ENCODE data around the gene KIAA0825.
"Not testable (repeated sequence)": the region's sequence is repeated elsewhere in the genome, so short reads cannot be mapped to it uniquely, and the experiment has no call there.

KIAA0825 gene

GRCh38 chr5:94171070-94171469 lies 447.3 kb downstream of the KIAA0825 start:
- H3K4me2 ChIP-seq (ENCODE audit: low read length); H4K91ac ChIP-seq (ENCODE audit: low read depth, low read length); H3K79me1 ChIP-seq (ENCODE audit: low read length); H3K4ac ChIP-seq (ENCODE audit: low read depth, low read length); H3K9me3 ChIP-seq (ENCODE audit: insufficient read depth, low read depth, low read length); H3K27ac ChIP-seq (ENCODE audit: low read depth, low read length); H2BK12ac ChIP-seq (ENCODE audit: low read length); H2BK120ac ChIP-seq (ENCODE audit: insufficient read depth, low read length, poor library complexity); H3K4me3 ChIP-seq (ENCODE audit: low read depth, low read length); H3K79me2 ChIP-seq (ENCODE audit: control insufficient read depth, insufficient read depth, low read length, poor library complexity); H2BK5ac ChIP-seq (ENCODE audit: low read depth, low read length, poor library complexity); H3K27me3 ChIP-seq (ENCODE audit: insufficient read depth, low read length); H2AK5ac ChIP-seq (ENCODE audit: low read length); H4K8ac ChIP-seq (ENCODE audit: low read depth, low read length); H3K14ac ChIP-seq (ENCODE audit: low read length); H2AFZ ChIP-seq (ENCODE audit: insufficient read depth, low read length, poor library complexity); H3K9ac ChIP-seq (ENCODE audit: low read length); H3K18ac ChIP-seq (ENCODE audit: low read length); H4K12ac ChIP-seq (ENCODE audit: low read depth, low read length); H3K23ac ChIP-seq (ENCODE audit: low read length); DNase-seq; H3K36me3 ChIP-seq (ENCODE audit: control insufficient read depth in 1 of 2, insufficient read depth in 2 of 2, low read length in 2 of 2); H3K4me1 ChIP-seq (ENCODE audit: control insufficient read depth in 1 of 2, insufficient read depth in 2 of 2, low read length in 2 of 2): not testable (repeated sequence)
- WGBS (ENCODE audit: extremely low coverage, insufficient coverage, insufficient read length) = no CpG with 5 or more reads among the region's 3 CpGs

- not testable (repeated sequence) for H3K23ac ChIP-seq (ENCODE audit: low read length); H4K8ac ChIP-seq (ENCODE audit: low read depth, low read length); H2BK12ac ChIP-seq (ENCODE audit: low read length); H3K18ac ChIP-seq (ENCODE audit: low read length); H4K91ac ChIP-seq (ENCODE audit: low read depth, low read length); H3K4ac ChIP-seq (ENCODE audit: low read depth, low read length); H3K79me2 ChIP-seq (ENCODE audit: control insufficient read depth, insufficient read depth, low read length, poor library complexity); H4K12ac ChIP-seq (ENCODE audit: low read depth, low read length); H3K27ac ChIP-seq (ENCODE audit: low read depth, low read length); H3K9ac ChIP-seq (ENCODE audit: low read length); DNase-seq; H2BK120ac ChIP-seq (ENCODE audit: insufficient read depth, low read length, poor library complexity); H3K14ac ChIP-seq (ENCODE audit: low read length); H2BK5ac ChIP-seq (ENCODE audit: low read depth, low read length, poor library complexity); H2AK5ac ChIP-seq (ENCODE audit: low read length); H3K27me3 ChIP-seq (ENCODE audit: insufficient read depth, low read length); H3K4me1 ChIP-seq (ENCODE audit: control insufficient read depth in 1 of 2, insufficient read depth in 2 of 2, low read length in 2 of 2); H3K36me3 ChIP-seq (ENCODE audit: control insufficient read depth in 1 of 2, insufficient read depth in 2 of 2, low read length in 2 of 2); H3K79me1 ChIP-seq (ENCODE audit: low read length); H3K9me3 ChIP-seq (ENCODE audit: insufficient read depth, low read depth, low read length); H3K4me3 ChIP-seq (ENCODE audit: low read depth, low read length); H2AFZ ChIP-seq (ENCODE audit: insufficient read depth, low read length, poor library complexity); H3K4me2 ChIP-seq (ENCODE audit: low read length)
- WGBS (ENCODE audit: extremely low coverage, insufficient coverage, insufficient read length) = no CpG with 5 or more reads among the region's 6 CpGs
Observed at GRCh38 chr5:94170158-94170557, 448.2 kb downstream of the KIAA0825 start.

- Histone ChIP-seq H4K12ac (ENCODE audit: low read depth, low read length) (no peak overlapping the region), H3K9ac (ENCODE audit: low read length) (no peak overlapping the region), H2AFZ (ENCODE audit: insufficient read depth, low read length, poor library complexity) (no peak overlapping the region), H2BK12ac (ENCODE audit: low read length) (no peak overlapping the region), H3K79me2 (ENCODE audit: control insufficient read depth, insufficient read depth, low read length, poor library complexity) (no peaks in the 10 kb centered on the region), H2BK120ac (ENCODE audit: insufficient read depth, low read length, poor library complexity) (no peak overlapping the region), H3K36me3 (ENCODE audit: control insufficient read depth in 1 of 2, insufficient read depth in 2 of 2, low read length in 2 of 2) (no peaks in the 10 kb centered on the region), H3K4me1 (ENCODE audit: control insufficient read depth in 1 of 2, insufficient read depth in 2 of 2, low read length in 2 of 2) (no peaks in the 10 kb centered on the region), H3K9me3 (ENCODE audit: insufficient read depth, low read depth, low read length) (no peaks in the 10 kb centered on the region), H2BK5ac (ENCODE audit: low read depth, low read length, poor library complexity) (no peak overlapping the region), H3K4ac (ENCODE audit: low read depth, low read length) (no peak overlapping the region), H3K27me3 (ENCODE audit: insufficient read depth, low read length) (no peaks in the 10 kb centered on the region), H3K4me3 (ENCODE audit: low read depth, low read length) (no peak overlapping the region), H3K14ac (ENCODE audit: low read length) (no peak overlapping the region), H4K91ac (ENCODE audit: low read depth, low read length) (no peak overlapping the region), H4K8ac (ENCODE audit: low read depth, low read length) (no peak overlapping the region), H3K23ac (ENCODE audit: low read length) (no peak overlapping the region), H3K79me1 (ENCODE audit: low read length) (no peaks in the 10 kb centered on the region), H3K27ac (ENCODE audit: low read depth, low read length) (no peak overlapping the region), H3K4me2 (ENCODE audit: low read length) (no peak overlapping the region), H2AK5ac (ENCODE audit: low read length) (no peak overlapping the region), H3K18ac (ENCODE audit: low read length) (no peak overlapping the region)
- WGBS (ENCODE audit: extremely low coverage, insufficient coverage, insufficient read length) = no CpG with 5 or more reads among the region's 2 CpGs
- DNase-seq = no peak
Observed at GRCh38 chr5:94168151-94168550, 450.3 kb downstream of the KIAA0825 start.

- no peaks in the 10 kb centered on the region for H3K79me1 ChIP-seq (ENCODE audit: low read length)
- no peak overlapping the region for H2BK12ac ChIP-seq (ENCODE audit: low read length)
- no peak overlapping the region for H4K8ac ChIP-seq (ENCODE audit: low read depth, low read length)
- H3K4me1 ChIP-seq (ENCODE audit: control insufficient read depth in 1 of 2, insufficient read depth in 2 of 2, low read length in 2 of 2) = no peaks in the 10 kb centered on the region
- H3K36me3 ChIP-seq (ENCODE audit: control insufficient read depth in 1 of 2, insufficient read depth in 2 of 2, low read length in 2 of 2) = no peaks in the 10 kb centered on the region
- H2BK120ac ChIP-seq (ENCODE audit: insufficient read depth, low read length, poor library complexity) = no peak overlapping the region
- no peak overlapping the region for H4K12ac ChIP-seq (ENCODE audit: low read depth, low read length)
- H3K27me3 ChIP-seq (ENCODE audit: insufficient read depth, low read length) = no peaks in the 10 kb centered on the region
- H2AFZ ChIP-seq (ENCODE audit: insufficient read depth, low read length, poor library complexity) = no peak overlapping the region
- no peak overlapping the region for H3K4me3 ChIP-seq (ENCODE audit: low read depth, low read length)
- no peak overlapping the region for H3K18ac ChIP-seq (ENCODE audit: low read length)
- H3K23ac ChIP-seq (ENCODE audit: low read length) = no peak overlapping the region
- H4K91ac ChIP-seq (ENCODE audit: low read depth, low read length) = no peak overlapping the region
- no peak overlapping the region for H3K4ac ChIP-seq (ENCODE audit: low read depth, low read length)
- DNase-seq = no peak
- no peak overlapping the region for H2AK5ac ChIP-seq (ENCODE audit: low read length)
- no peaks in the 10 kb centered on the region for H3K79me2 ChIP-seq (ENCODE audit: control insufficient read depth, insufficient read depth, low read length, poor library complexity)
- no peak overlapping the region for H2BK5ac ChIP-seq (ENCODE audit: low read depth, low read length, poor library complexity)
- no CpG with 5 or more reads among the region's 1 CpG for WGBS (ENCODE audit: extremely low coverage, insufficient coverage, insufficient read length)
- no peak overlapping the region for H3K9ac ChIP-seq (ENCODE audit: low read length)
- H3K9me3 ChIP-seq (ENCODE audit: insufficient read depth, low read depth, low read length) = no peaks in the 10 kb centered on the region
- H3K14ac ChIP-seq (ENCODE audit: low read length) = no peak overlapping the region
- no peak overlapping the region for H3K27ac ChIP-seq (ENCODE audit: low read depth, low read length)
- no peak overlapping the region for H3K4me2 ChIP-seq (ENCODE audit: low read length)
Observed at GRCh38 chr5:94161801-94162200, 456.6 kb downstream of the KIAA0825 start.

Measured in trophoblast cell (in vitro differentiated cells and primary cell).